Left lung (tissue), 10 donors: Measurements from ENCODE around the gene MCUR1. TPM values are rescaled to one million over a fixed set of nuclear protein-coding genes. Genes with fewer than 3 reads are reported as not detected.
"Not testable (repeated sequence)": the region's sequence is repeated elsewhere in the genome, so short reads cannot be mapped to it uniquely, and the experiment has no call there.

Source experiments
- ATAC-seq: fragments of 200-7000 bp; cut with Tn5 transposase; one replicate; pipeline ENCODE4 v1.9.1; 2020; ENCODE audit warnings: moderate library complexity
- DNase-seq, 4 donors: peaks; one replicate each; pipeline ENCODE4 v3.0.0-alpha.2; 2013 to 2020
- H3K27ac ChIP-seq, 2 donors: fragments of 200-600 bp; sonication (generic) in 1 of 2; one replicate each; pipeline versions ENCODE4 v1.5.0 to v1.8.0; 2020 to 2021
- H3K27me3 ChIP-seq, 2 donors: fragments of 200-600 bp; sonication (generic) in 1 of 2; one replicate each; pipeline versions ENCODE4 v1.5.0 to v1.8.0; 2020 to 2021
- H3K36me3 ChIP-seq, 2 donors: fragments of 200-600 bp; sonication (generic) in 1 of 2; one replicate each; pipeline versions ENCODE4 v1.5.0 to v1.8.0; 2020 to 2021
- H3K4me1 ChIP-seq, 2 donors: fragments of 200-600 bp; one replicate each; pipeline ENCODE4 v1.8.0; 2021
- H3K4me3 ChIP-seq, 2 donors: fragments of 200-600 bp; sonication (generic) in 1 of 2; one replicate each; pipeline versions ENCODE4 v1.5.0 to v1.8.0; 2020 to 2021; ENCODE audit warnings: mild to moderate bottlenecking in 1 of 2
- H3K9me3 ChIP-seq, 2 donors: fragments of 200-600 bp; sonication (generic) in 1 of 2; one replicate each; pipeline versions ENCODE4 v1.5.0 to v1.8.0; 2020 to 2021
- intact Hi-C, 2 donors: fragments of 100-400 bp; cut with DNase I; formaldehyde crosslinking; loops; one replicate each; pipeline versions ENCODE4 v1.11.2 to v1.14.2; 2022
- polyA plus RNA-seq, 6 donors: library from polyadenylated mRNA; unstranded; fragments of 120-200 nt; gene quantifications; one replicate each; pipeline ENCODE4 v1.2.1, GENCODE V29; 2013; ENCODE audit not compliant: insufficient read length in 6 of 6
- total RNA-seq, 2 donors: library from RNA; stranded (reverse); fragmentation: NEBNext Ultra II Directional; extraction: Animal tissue kit (Norgen Biotek cat#: 25700); gene quantifications; one replicate each; pipeline ENCODE4 v1.2.1, GENCODE V29; 2021
- TF ChIP-seq, protein P1 (sequence below), 2 donors: fragments of 200-600 bp; sonication (generic) in 1 of 2; IDR thresholded peaks; one replicate each; pipeline versions ENCODE4 v1.5.0 to v1.8.0; 2021; ENCODE audit warnings: antibody characterized with exemption in 2 of 2
- donor health status: DM: no; HTN: yes; CAD: no.
- donor health status: DM: no; HTN: no; CAD: no.

The MCUR1 gene
- total and polyA plus RNA-seq, 8 donors: 25.3 to 41.1 (median 32.4) TPM

- Histone ChIP-seq H3K4me1 (no peaks in the 10 kb centered on the region), H3K36me3 (peaks cover 0 to 69% of the 10 kb centered on the region in 2 donors), H3K27me3 (no peaks in the 10 kb centered on the region), H3K9me3 (no peaks in the 10 kb centered on the region), H3K4me3 (no peak overlapping the region), H3K27ac (no peak overlapping the region)
- TF ChIP-seq, protein P1, sequence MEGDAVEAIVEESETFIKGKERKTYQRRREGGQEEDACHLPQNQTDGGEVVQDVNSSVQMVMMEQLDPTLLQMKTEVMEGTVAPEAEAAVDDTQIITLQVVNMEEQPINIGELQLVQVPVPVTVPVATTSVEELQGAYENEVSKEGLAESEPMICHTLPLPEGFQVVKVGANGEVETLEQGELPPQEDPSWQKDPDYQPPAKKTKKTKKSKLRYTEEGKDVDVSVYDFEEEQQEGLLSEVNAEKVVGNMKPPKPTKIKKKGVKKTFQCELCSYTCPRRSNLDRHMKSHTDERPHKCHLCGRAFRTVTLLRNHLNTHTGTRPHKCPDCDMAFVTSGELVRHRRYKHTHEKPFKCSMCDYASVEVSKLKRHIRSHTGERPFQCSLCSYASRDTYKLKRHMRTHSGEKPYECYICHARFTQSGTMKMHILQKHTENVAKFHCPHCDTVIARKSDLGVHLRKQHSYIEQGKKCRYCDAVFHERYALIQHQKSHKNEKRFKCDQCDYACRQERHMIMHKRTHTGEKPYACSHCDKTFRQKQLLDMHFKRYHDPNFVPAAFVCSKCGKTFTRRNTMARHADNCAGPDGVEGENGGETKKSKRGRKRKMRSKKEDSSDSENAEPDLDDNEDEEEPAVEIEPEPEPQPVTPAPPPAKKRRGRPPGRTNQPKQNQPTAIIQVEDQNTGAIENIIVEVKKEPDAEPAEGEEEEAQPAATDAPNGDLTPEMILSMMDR (IDR thresholded peaks at IDR 0.05): no peak
- ATAC-seq (no peak), DNase-seq (no peak)
- intact Hi-C loops: no loop called here
Measured at GRCh38 chr6:13794184-13794583, 20.2 kb downstream of the MCUR1 start.

DNA sequence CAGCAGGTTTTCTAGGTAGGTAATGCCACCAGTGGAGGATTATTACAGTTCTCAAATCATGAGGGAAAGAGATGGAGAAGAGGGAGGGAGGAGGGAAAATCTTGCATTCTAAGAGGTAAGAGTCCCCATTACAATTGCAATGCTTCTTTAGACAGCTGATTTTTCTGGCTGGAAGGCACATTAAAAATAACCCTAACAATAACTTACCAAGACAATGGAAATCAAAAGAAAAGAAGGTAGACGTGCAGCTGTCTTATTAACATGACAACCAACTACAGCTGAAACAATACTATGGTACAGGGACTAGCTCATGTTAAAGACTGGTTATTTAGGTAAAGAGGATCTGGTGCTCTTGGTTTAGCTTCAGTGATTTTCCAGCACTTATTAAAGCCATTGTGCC is 24.6 kb downstream of the MCUR1 start:
- H3K9me3 ChIP-seq: no peaks in the 10 kb centered on the region
- no peaks in the 10 kb centered on the region for H3K27me3 ChIP-seq
- TF ChIP-seq, protein P1 (IDR thresholded peaks at IDR 0.05): no peak
- peaks cover 0 to 47% of the 10 kb centered on the region in 2 donors for H3K36me3 ChIP-seq
- intact Hi-C loops: no loop called here
- DNase-seq (no peak), ATAC-seq (no peak)
- no peaks in the 10 kb centered on the region for H3K4me1 ChIP-seq
- H3K27ac ChIP-seq: no peak overlapping the region
- H3K4me3 ChIP-seq: no peak overlapping the region

GRCh38 chr6:13788820-13789219 is 25.5 kb downstream of the MCUR1 start:
- no peak for ATAC-seq
- intact Hi-C loops: no loop called here
- H3K36me3 ChIP-seq: peaks cover 0 to 45% of the 10 kb centered on the region in 2 donors

GRCh38 chr6:13787137-13787536 is 27.2 kb downstream of the MCUR1 start:
- Histone ChIP-seq H3K4me1 (no peaks in the 10 kb centered on the region), H3K27me3 (no peaks in the 10 kb centered on the region), H3K36me3 (peaks cover 0 to 32% of the 10 kb centered on the region in 2 donors), H3K27ac (peak overlapping the region in 1 of 2 donors; percentile 45), H3K9me3 (no peaks in the 10 kb centered on the region), H3K4me3 (no peak overlapping the region)
- intact Hi-C loops: no loop called here
- TF ChIP-seq, protein P1 (IDR thresholded peaks at IDR 0.05): no peak
- ATAC-seq: peak; percentile 79
- DNase-seq: peak in 2 of 4 donors; percentile 30 to 36

More at GRCh38 chr6:13788820-13789219, 25.5 kb downstream of the MCUR1 start:
- no peaks in the 10 kb centered on the region for H3K9me3 ChIP-seq
- DNase-seq: no peak
- H3K27ac ChIP-seq: no peak overlapping the region
- no peaks in the 10 kb centered on the region for H3K27me3 ChIP-seq
- H3K4me1 ChIP-seq: no peaks in the 10 kb centered on the region
- H3K4me3 ChIP-seq: no peak overlapping the region
- TF ChIP-seq, protein P1 (IDR thresholded peaks at IDR 0.05): no peak

GRCh38 chr6:13780162-13780561 is 34.2 kb downstream of the MCUR1 start:
- H3K27me3 ChIP-seq, H3K9me3 ChIP-seq, H3K4me1 ChIP-seq, H3K4me3 ChIP-seq, H3K27ac ChIP-seq, H3K36me3 ChIP-seq, DNase-seq, ATAC-seq, intact Hi-C loops: not testable (repeated sequence)

DNA sequence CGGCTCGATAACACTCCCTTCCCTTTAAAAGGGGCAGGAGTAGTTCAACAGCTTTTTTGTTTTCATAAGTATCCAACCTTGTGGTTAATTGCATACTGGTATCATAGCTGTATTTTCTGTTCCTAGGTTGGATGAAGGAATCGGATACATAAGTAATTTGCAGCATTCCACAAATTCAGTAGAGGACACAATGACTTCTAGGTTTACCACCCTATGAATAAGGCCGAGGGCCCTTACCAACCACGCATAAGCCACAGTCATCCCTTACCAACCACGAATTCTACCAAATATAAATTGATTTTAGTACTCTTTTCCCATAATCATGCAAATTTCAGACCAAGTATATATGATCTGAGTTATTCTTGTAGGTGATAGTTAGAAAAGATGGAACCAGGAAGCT is 36.3 kb downstream of the MCUR1 start:
- Histone ChIP-seq H3K27ac (no peak overlapping the region), H3K9me3 (no peaks in the 10 kb centered on the region), H3K27me3 (no peaks in the 10 kb centered on the region), H3K4me1 (no peaks in the 10 kb centered on the region), H3K4me3 (no peak overlapping the region), H3K36me3 (no peaks in the 10 kb centered on the region)
- no peak for DNase-seq
- no peak for ATAC-seq
- TF ChIP-seq, protein P1 (IDR thresholded peaks at IDR 0.05): no peak
- intact Hi-C loops: no loop called here
